ENCODE measurements around the gene GLI2. TPM values are rescaled to one million over a fixed set of nuclear protein-coding genes. Genes with fewer than 3 reads are reported as not detected.

Gene GLI2
- total RNA-seq, result 1 to 10 TPM; 1.0 to 7.3 (median 1.3) TPM
- long read RNA-seq, donor 1, partial matches to known transcripts, result 0 of 4 reads
- long read RNA-seq, donor 1, other reads (novel, unspliced or antisense), result 3 of 4 reads
- long read RNA-seq, donor 2, partial matches to known transcripts, result 0 of 1 reads
- long read RNA-seq, donor 2, other reads (novel, unspliced or antisense), result 1 of 1 reads

DNA sequence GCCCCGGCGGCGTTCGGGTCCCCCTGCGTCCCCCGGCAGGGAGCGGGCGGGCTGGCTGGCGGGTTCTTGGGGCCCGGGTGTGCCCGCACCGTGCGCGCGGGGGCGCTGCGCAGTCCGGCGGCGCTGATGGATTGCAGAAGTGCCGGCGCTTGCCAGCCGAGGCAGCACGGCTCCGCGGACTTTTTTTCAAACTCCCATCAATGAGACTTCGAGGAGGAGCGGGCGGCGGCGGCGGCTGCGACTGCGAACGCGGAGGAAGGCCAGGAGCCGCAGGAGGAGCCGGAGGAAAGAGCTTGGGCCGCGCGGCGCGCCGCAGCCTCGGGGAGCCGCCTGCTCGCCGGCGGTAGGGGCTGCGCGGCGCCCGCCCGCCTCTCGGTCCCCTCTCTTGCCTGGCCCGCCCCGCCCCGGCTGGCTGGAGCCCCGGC lies at the start of gene GLI2:
TSS of gene GLI2 (plus strand) at position 123 of the 425 bp plus-strand sequence. CDS start 61,453 bp downstream, outside the sequence.
- ATAC-seq (peak; percentile 63), DNase-seq (peak; percentile 67 to 73 (median 68))
- Histone ChIP-seq H3K4me3 (no peak within 1 kb of the TSS), H3K36me3 (ENCODE audit: low read depth) (no peaks in the 10 kb centered on the region), H3K4me1 (ENCODE audit: low read depth) (peaks cover 33% of the 10 kb centered on the region), H3K9me3 (no peaks in the 10 kb centered on the region)
- intact Hi-C loops (cut with DNase I, micrococcal nuclease), result loop anchor here in 1 of 2 donors (10.0 kb wide), 1 partner anchor 99 kb away; no protein-coding TSS in a partner anchor
- TF ChIP-seq, protein P1, sequence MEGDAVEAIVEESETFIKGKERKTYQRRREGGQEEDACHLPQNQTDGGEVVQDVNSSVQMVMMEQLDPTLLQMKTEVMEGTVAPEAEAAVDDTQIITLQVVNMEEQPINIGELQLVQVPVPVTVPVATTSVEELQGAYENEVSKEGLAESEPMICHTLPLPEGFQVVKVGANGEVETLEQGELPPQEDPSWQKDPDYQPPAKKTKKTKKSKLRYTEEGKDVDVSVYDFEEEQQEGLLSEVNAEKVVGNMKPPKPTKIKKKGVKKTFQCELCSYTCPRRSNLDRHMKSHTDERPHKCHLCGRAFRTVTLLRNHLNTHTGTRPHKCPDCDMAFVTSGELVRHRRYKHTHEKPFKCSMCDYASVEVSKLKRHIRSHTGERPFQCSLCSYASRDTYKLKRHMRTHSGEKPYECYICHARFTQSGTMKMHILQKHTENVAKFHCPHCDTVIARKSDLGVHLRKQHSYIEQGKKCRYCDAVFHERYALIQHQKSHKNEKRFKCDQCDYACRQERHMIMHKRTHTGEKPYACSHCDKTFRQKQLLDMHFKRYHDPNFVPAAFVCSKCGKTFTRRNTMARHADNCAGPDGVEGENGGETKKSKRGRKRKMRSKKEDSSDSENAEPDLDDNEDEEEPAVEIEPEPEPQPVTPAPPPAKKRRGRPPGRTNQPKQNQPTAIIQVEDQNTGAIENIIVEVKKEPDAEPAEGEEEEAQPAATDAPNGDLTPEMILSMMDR (IDR thresholded peaks at IDR 0.05), result peak; percentile 36

DNA sequence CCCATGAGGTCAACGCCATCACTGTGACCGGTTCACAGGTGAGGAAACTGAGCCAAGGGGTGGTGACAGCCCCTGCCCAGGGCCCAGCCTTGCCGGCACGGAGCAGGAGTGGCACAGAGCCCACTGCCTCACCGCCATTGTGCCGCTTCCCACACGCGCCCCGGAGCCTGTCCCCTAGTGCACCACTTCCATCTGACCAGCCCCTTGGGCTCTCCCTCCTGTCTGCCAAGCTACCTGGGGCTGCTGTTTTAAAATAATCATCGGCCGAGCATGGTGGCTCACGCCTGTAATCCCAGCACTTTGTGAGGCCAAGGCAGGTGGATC lies 49.7 kb upstream of the GLI2 start:
- H3K36me3 ChIP-seq (ENCODE audit: low read depth), result no peaks in the 10 kb centered on the region
- TF ChIP-seq, protein P1 (IDR thresholded peaks at IDR 0.05), result no peak
- H3K4me3 ChIP-seq, result no peak overlapping the region
- ATAC-seq (no peak), DNase-seq (no peak)
- H3K9me3 ChIP-seq, result no peaks in the 10 kb centered on the region
- intact Hi-C loops (cut with DNase I, micrococcal nuclease), result no loop called here
- no peaks in the 10 kb centered on the region for H3K4me1 ChIP-seq (ENCODE audit: low read depth)

DNA sequence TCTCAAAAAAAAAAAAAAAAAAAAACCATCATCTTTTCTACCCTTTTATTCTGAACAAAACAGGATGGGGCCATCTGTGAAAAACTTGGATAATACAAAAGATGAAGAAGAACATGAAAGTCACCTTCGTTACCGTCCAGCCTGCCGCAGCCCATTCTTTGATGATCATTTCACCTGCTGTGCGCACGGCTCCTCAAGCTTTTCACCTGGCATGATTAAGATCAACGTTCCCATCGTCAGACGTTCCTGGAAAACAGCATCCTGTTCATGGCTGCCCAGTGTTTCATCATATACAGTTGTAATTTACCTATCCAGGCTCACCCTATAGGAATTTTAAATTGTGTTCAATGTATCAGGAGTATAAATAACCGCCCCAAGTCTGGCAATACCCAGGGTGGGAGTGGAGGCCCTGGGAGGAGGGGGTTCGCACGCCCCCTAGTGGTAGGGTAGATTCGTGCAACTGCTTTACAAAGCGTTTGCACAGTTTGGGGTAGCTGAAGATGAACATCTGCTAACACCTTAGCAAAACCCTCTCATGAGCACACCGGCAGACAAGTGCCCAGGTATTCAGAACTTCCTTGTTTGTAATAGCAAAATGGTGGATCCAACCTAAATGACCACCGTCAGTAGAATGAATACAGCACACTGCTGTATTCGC lies 49.0 kb upstream of the GLI2 start:
- Histone ChIP-seq H3K4me3 (no peak overlapping the region), H3K36me3 (ENCODE audit: low read depth) (no peaks in the 10 kb centered on the region), H3K9me3 (no peaks in the 10 kb centered on the region), H3K4me1 (ENCODE audit: low read depth) (no peaks in the 10 kb centered on the region)
- TF ChIP-seq, protein P1 (IDR thresholded peaks at IDR 0.05), result no peak
- intact Hi-C loops (cut with DNase I, micrococcal nuclease), result no loop called here
- ATAC-seq (no peak), DNase-seq (no peak)

DNA sequence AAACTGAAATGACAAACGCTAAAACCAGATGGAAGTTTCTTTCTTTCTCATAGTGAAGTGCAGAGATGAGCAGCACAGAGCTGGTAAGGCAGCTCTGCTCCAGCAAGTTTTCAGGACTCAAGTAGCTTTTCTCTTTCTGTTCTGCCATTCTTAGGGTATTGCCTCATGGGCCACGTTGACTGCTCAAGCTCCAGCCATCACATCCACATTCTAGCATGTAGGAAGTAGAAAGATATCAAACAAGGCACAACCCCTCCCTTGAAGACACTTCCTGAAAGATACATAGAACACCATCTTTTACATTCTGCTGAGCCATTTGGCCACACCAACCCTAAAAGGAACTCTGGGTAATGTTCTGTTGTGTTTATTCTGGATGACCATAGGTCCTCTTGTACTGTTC lies 48.5 kb upstream of the GLI2 start:
- DNase-seq (no peak), ATAC-seq (no peak)
- TF ChIP-seq, protein P1 (IDR thresholded peaks at IDR 0.05), result no peak
- H3K9me3 ChIP-seq, result no peaks in the 10 kb centered on the region
- no peaks in the 10 kb centered on the region for H3K36me3 ChIP-seq (ENCODE audit: low read depth)
- intact Hi-C loops (cut with DNase I, micrococcal nuclease), result no loop called here
- H3K4me1 ChIP-seq (ENCODE audit: low read depth), result no peaks in the 10 kb centered on the region
- no peak overlapping the region for H3K4me3 ChIP-seq

DNA sequence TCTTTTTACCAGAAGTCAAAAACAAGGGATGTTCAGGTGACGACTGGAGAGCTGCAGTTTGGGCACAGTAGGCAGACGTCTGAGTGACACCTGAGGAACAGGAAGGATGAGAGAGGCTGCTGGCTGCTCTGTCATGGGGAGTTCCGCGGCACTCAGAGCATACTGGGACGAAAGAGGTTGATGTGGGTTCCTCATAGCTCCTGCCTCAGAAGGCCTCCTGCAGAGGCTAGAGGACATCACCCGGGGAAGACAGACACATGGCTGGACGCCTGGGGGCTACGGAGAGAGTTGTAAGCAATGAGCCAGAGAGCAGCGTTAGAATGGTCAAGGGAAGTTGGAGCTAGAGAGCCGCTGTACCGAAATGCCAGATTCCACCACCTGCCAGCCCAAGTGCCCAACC lies 45.1 kb upstream of the GLI2 start:
- Histone ChIP-seq H3K4me1 (ENCODE audit: low read depth) (no peaks in the 10 kb centered on the region), H3K9me3 (no peaks in the 10 kb centered on the region), H3K4me3 (no peak overlapping the region), H3K36me3 (ENCODE audit: low read depth) (no peaks in the 10 kb centered on the region)
- TF ChIP-seq, protein P1 (IDR thresholded peaks at IDR 0.05), result no peak
- DNase-seq, result no peak
- no peak for ATAC-seq
- intact Hi-C loops (cut with DNase I, micrococcal nuclease), result no loop called here

Data from mucosa of descending colon (tissue), 3 donors.